ENCODE data around the gene SMIM35.

GRCh38 chr11:118135796-118136165, 49.0 kb upstream of the SMIM35 start:
- TF ChIP-seq CTCF (IDR thresholded peaks at IDR 0.05 in 4 of 5, conservative IDR thresholded peaks at IDR 0.05 in 1 of 5), result no peak
- no peak for TF ChIP-seq POLR2A (IDR thresholded peaks at IDR 0.05)

All from gastrocnemius medialis (tissue), 4 donors.